ENCODE data around the gene PHOX2A.
A peak's percentile ranks its signal among the peaks of the same experiment; 100 is the strongest.

PHOX2A gene

GRCh38 chr11:72247584-72247983 is 3.6 kb upstream of the PHOX2A start:
- DNase-seq, result no peak

GRCh38 chr11:72245263-72245816 is 1.4 kb upstream of the PHOX2A start:
- no peak for DNase-seq

- DNase-seq, result no peak
Measured at GRCh38 chr11:72244361-72245262, 636 bp upstream of the PHOX2A start.

- no peak for DNase-seq
Measured at GRCh38 chr11:72243173-72244059, 560 bp downstream of the PHOX2A start.

GRCh38 chr11:72242141-72242540 is 1.8 kb downstream of the PHOX2A start:
- DNase-seq, result no peak

GRCh38 chr11:72241291-72241781 is 2.6 kb downstream of the PHOX2A start:
- no peak for DNase-seq

- DNase-seq, result no peak
Measured at GRCh38 chr11:72240461-72241290, 3.3 kb downstream of the PHOX2A start.

- no peak for DNase-seq
Measured at GRCh38 chr11:72239849-72240460, 4.0 kb downstream of the PHOX2A start.

GRCh38 chr11:72239313-72239848 is 4.6 kb downstream of the PHOX2A start:
- no peak for DNase-seq

GRCh38 chr11:72238492-72239312 is 5.3 kb downstream of the PHOX2A start:
- no peak for DNase-seq

- peak in 1 of 2 experiments; percentile 27 for DNase-seq
Measured at GRCh38 chr11:72238040-72238450, 5.9 kb downstream of the PHOX2A start.

GRCh38 chr11:72237112-72237931 is 6.7 kb downstream of the PHOX2A start:
- DNase-seq, result no peak

- no peak for DNase-seq
Measured at GRCh38 chr11:72236774-72237111, 7.2 kb downstream of the PHOX2A start.

GRCh38 chr11:72236083-72236697 is 7.8 kb downstream of the PHOX2A start:
- no peak for DNase-seq

- DNase-seq, result no peak
Measured at GRCh38 chr11:72235351-72236057, 8.5 kb downstream of the PHOX2A start.

GRCh38 chr11:72234920-72235319 is 9.1 kb downstream of the PHOX2A start:
- DNase-seq, result no peak

GRCh38 chr11:72234514-72234830 is 9.5 kb downstream of the PHOX2A start:
- no peak for DNase-seq

GRCh38 chr11:72233773-72234513 is 10.0 kb downstream of the PHOX2A start:
- DNase-seq, result no peak
